Stimulated activated CD8-positive, alpha-beta memory T cell treated with anti-CD3 and anti-CD28 coated beads, Interleukin-15, amount 100 ng/mL, for 1 hour (primary cell): ENCODE measurements around the gene SGMS1.
"Not testable (repeated sequence)": the region's sequence is repeated elsewhere in the genome, so short reads cannot be mapped to it uniquely, and the experiment has no call there.

Experiments
- DNase-seq: peaks from one replicate; pipeline ENCODE4 v3.0.0-alpha.2; 2020; ENCODE audit warnings: low read depth

SGMS1 gene

GRCh38 chr10:50304660-50305059, 319.1 kb downstream of the SGMS1 start:
- no peak for DNase-seq

GRCh38 chr10:50299948-50300669, 323.6 kb downstream of the SGMS1 start:
- no peak for DNase-seq

GRCh38 chr10:50295367-50295766, 328.4 kb downstream of the SGMS1 start:
- no peak for DNase-seq

- DNase-seq: no peak
Observed at GRCh38 chr10:50294582-50294981, 329.2 kb downstream of the SGMS1 start.

GRCh38 chr10:50293513-50294313, 330.0 kb downstream of the SGMS1 start:
- DNase-seq: no peak

GRCh38 chr10:50291261-50291850, 332.4 kb downstream of the SGMS1 start:
- no peak for DNase-seq

- no peak for DNase-seq
Observed at GRCh38 chr10:50289196-50289595, 334.6 kb downstream of the SGMS1 start.

- DNase-seq: no peak
Observed at GRCh38 chr10:50286996-50287803, 336.6 kb downstream of the SGMS1 start.

- no peak for DNase-seq
Observed at GRCh38 chr10:50286517-50286916, 337.2 kb downstream of the SGMS1 start.

- no peak for DNase-seq
Observed at GRCh38 chr10:50281967-50282522, 341.7 kb downstream of the SGMS1 start.

- no peak for DNase-seq
Observed at GRCh38 chr10:50281210-50281966, 342.4 kb downstream of the SGMS1 start.

GRCh38 chr10:50280049-50280841, 343.5 kb downstream of the SGMS1 start:
- no peak for DNase-seq

GRCh38 chr10:50279489-50279888, 344.3 kb downstream of the SGMS1 start:
- no peak for DNase-seq

- peak; percentile 9 for DNase-seq
Observed at GRCh38 chr10:50275650-50276235, 348.0 kb downstream of the SGMS1 start.

- no peak for DNase-seq
Observed at GRCh38 chr10:50272531-50272930, 351.2 kb downstream of the SGMS1 start.

- DNase-seq: no peak
Observed at GRCh38 chr10:50271564-50272250, 352.0 kb downstream of the SGMS1 start.

- not testable (repeated sequence) for DNase-seq
Observed at GRCh38 chr10:50267877-50268276, 355.9 kb downstream of the SGMS1 start.

GRCh38 chr10:50262625-50263024, 361.1 kb downstream of the SGMS1 start:
- DNase-seq: not testable (repeated sequence)

- no peak for DNase-seq
Observed at GRCh38 chr10:50260791-50261281, 362.9 kb downstream of the SGMS1 start.
